HG02938 (cell line): ENCODE results near the gene SEC22A.
A peak's percentile ranks its signal among the peaks of the same experiment; 100 is the strongest.

Experiments used
- ATAC-seq: cut with Tn5 transposase; IDR thresholded peaks from one replicate; pipeline ENCODE4 v1.9.1; 2021; ENCODE audit warnings: mild to moderate bottlenecking, moderate library complexity; ENCODE audit not compliant: unreplicated experiment

Gene SEC22A

GRCh38 chr3:123201557-123202427 is at the start of gene SEC22A:
Gene SEC22A (plus strand): TSS chr3:123201943. CDS start chr3:123209218, 7,275 bp downstream.
- peak; percentile 98 for ATAC-seq

- ATAC-seq = no peak
Observed at GRCh38 chr3:123152687-123153086, 49.1 kb upstream of the SEC22A start.

- ATAC-seq = no peak
Observed at GRCh38 chr3:123153125-123154019, 48.4 kb upstream of the SEC22A start.

- ATAC-seq = no peak
Observed at GRCh38 chr3:123154020-123154985, 47.4 kb upstream of the SEC22A start.

- ATAC-seq = no peak
Observed at GRCh38 chr3:123155471-123156011, 46.2 kb upstream of the SEC22A start.

- ATAC-seq = no peak
Observed at GRCh38 chr3:123156276-123156995, 45.3 kb upstream of the SEC22A start.

- ATAC-seq = no peak
Observed at GRCh38 chr3:123157209-123157597, 44.5 kb upstream of the SEC22A start.

GRCh38 chr3:123157598-123158287 is 44.0 kb upstream of the SEC22A start:
- no peak for ATAC-seq

GRCh38 chr3:123158330-123158729 is 43.4 kb upstream of the SEC22A start:
- no peak for ATAC-seq

- no peak for ATAC-seq
Observed at GRCh38 chr3:123158899-123159390, 42.8 kb upstream of the SEC22A start.

- no peak for ATAC-seq
Observed at GRCh38 chr3:123159926-123160635, 41.7 kb upstream of the SEC22A start.

GRCh38 chr3:123161167-123161566 is 40.6 kb upstream of the SEC22A start:
- ATAC-seq = no peak

GRCh38 chr3:123163141-123163540 is 38.6 kb upstream of the SEC22A start:
- no peak for ATAC-seq

GRCh38 chr3:123165163-123165562 is 36.6 kb upstream of the SEC22A start:
- no peak for ATAC-seq

GRCh38 chr3:123167686-123168085 is 34.1 kb upstream of the SEC22A start:
- ATAC-seq = no peak

- ATAC-seq = no peak
Observed at GRCh38 chr3:123168122-123168521, 33.6 kb upstream of the SEC22A start.

GRCh38 chr3:123168605-123169004 is 33.1 kb upstream of the SEC22A start:
- ATAC-seq = no peak

GRCh38 chr3:123169492-123169929 is 32.2 kb upstream of the SEC22A start:
- ATAC-seq = no peak
